H1 (cell line): ENCODE results near the gene TEX48. TPM values are rescaled to one million over a fixed set of nuclear protein-coding genes. Genes with fewer than 3 reads are reported as not detected.
A peak's percentile ranks its signal among the peaks of the same experiment; 100 is the strongest.

ENCODE experiments used
- CTCF ChIA-PET: fragments of 300-600 bp; sonication (Branson Sonifier 250); formaldehyde crosslinking; loops from one replicate; lab custom pipeline; 2021; ENCODE audit not compliant: partially characterized antibody; lab: Charles Lee
- POLR2A ChIA-PET: fragments of 300-600 bp; sonication (Branson Sonifier 250); formaldehyde crosslinking; loops from one replicate; lab custom pipeline; 2021; ENCODE audit warnings: inconsistent platforms; ENCODE audit not compliant: partially characterized antibody; lab: Charles Lee
- DNase-seq, 2 experiments: peaks; one replicate each; pipeline versions ENCODE4 v3.0.0 to v3.0.0-alpha.2; 2010 to 2022; ENCODE audit warnings: low spot score in 2 of 2, low read depth in 1 of 2, mixed read lengths in 1 of 2
- FAIRE-seq: peaks from 2 replicates; lab custom pipeline; 2011; peaks lifted over from hg19 to GRCh38; lab: Jason Lieb, UNC
- H2AFZ ChIP-seq: 2 replicates; pipeline ENCODE4 v1.8.1; 2012; ENCODE audit warnings: low read length, inconsistent platforms
- H2AK5ac ChIP-seq: 2 replicates; pipeline ENCODE4 v1.6.1; 2013; ENCODE audit warnings: low read depth, low read length
- H2BK120ac ChIP-seq: replicated peaks from 2 replicates; pipeline ENCODE3; 2013; ENCODE audit warnings: low read depth, low read length, inconsistent platforms
- H2BK12ac ChIP-seq: 2 replicates; pipeline ENCODE4 v1.6.1; 2013; ENCODE audit warnings: low read depth, low read length
- H2BK15ac ChIP-seq: 2 replicates; pipeline ENCODE4 v1.6.1; 2013; ENCODE audit warnings: low read length
- H2BK20ac ChIP-seq: 2 replicates; pipeline ENCODE4 v1.6.1; 2013; ENCODE audit warnings: low read length
- H2BK5ac ChIP-seq: 2 replicates; pipeline ENCODE4 v1.6.1; 2013; ENCODE audit warnings: low read depth, low read length
- H3K14ac ChIP-seq: 2 replicates; pipeline ENCODE4 v1.6.1; 2013; ENCODE audit warnings: inconsistent platforms; ENCODE audit not compliant: insufficient read length
- H3K18ac ChIP-seq: 2 replicates; pipeline ENCODE4 v1.6.1; 2013; ENCODE audit warnings: low read length; ENCODE audit errors: extremely low read depth
- H3K23ac ChIP-seq: 2 replicates; pipeline ENCODE4 v1.6.1; 2013; ENCODE audit warnings: inconsistent platforms; ENCODE audit not compliant: insufficient read length
- H3K23me2 ChIP-seq: 2 replicates; pipeline ENCODE4 v1.6.1; 2013; ENCODE audit warnings: low read depth, low read length
- H3K27ac ChIP-seq: 2 replicates; pipeline ENCODE4 v1.6.1; 2011; ENCODE audit warnings: low read depth, low read length, inconsistent platforms
- H3K27me3 ChIP-seq, 4 experiments: replicated peaks in 1 of 4; 1 replicate in 1 of 4; 2 replicates in 3 of 4; pipeline versions ENCODE4 v1.6.1 to v1.8.1; 2011 to 2013; ENCODE audit warnings: low read length in 3 of 4, mild to moderate bottlenecking in 3 of 4, inconsistent platforms in 2 of 4, mixed read lengths in 2 of 4, moderate library complexity in 1 of 4; ENCODE audit not compliant: control insufficient read depth in 3 of 4, insufficient read depth in 3 of 4; ENCODE audit errors: extremely low read depth in 1 of 4
- H3K36me3 ChIP-seq, 4 experiments: 2 replicates each; pipeline versions ENCODE4 v1.6.1 to v1.8.1; 2011 to 2013; ENCODE audit warnings: mild to moderate bottlenecking in 4 of 4, low read length in 3 of 4, moderate library complexity in 2 of 4, control low read depth in 1 of 4, inconsistent platforms in 1 of 4; ENCODE audit not compliant: insufficient read depth in 4 of 4, control insufficient read depth in 2 of 4
- H3K4ac ChIP-seq: replicated peaks from 2 replicates; pipeline ENCODE3; 2013; ENCODE audit warnings: low read length, low read depth, mixed read lengths, inconsistent platforms; ENCODE audit not compliant: insufficient read length
- H3K4me1 ChIP-seq, 4 experiments: replicated peaks in 1 of 4; 1 replicate in 1 of 4; 2 replicates in 3 of 4; pipeline versions ENCODE4 v1.6.1 to v1.8.1; 2011 to 2013; ENCODE audit warnings: low read length in 3 of 4, inconsistent platforms in 2 of 4, mixed read lengths in 1 of 4; ENCODE audit not compliant: insufficient read depth in 4 of 4, control insufficient read depth in 3 of 4
- H3K4me2 ChIP-seq, 2 experiments: 2 replicates each; pipeline versions ENCODE4 v1.6.1 to v1.8.1; 2011 to 2013; ENCODE audit warnings: low read depth in 2 of 2, low read length in 2 of 2, control low read depth in 1 of 2, inconsistent platforms in 1 of 2, mild to moderate bottlenecking in 1 of 2; ENCODE audit not compliant: insufficient read depth in 1 of 2
- H3K4me3 ChIP-seq, 4 experiments: fragments of 200-600, 300-600 bp in 1 of 4; sonication (generic), shearing (Covaris generic), sonication (Bioruptor Twin) in 1 of 4; 2 replicates each; pipeline versions ENCODE4 v1.5.1 to v1.8.1; 2011 to 2016; ENCODE audit warnings: low read length in 4 of 4, low read depth in 3 of 4, control low read depth in 2 of 4, inconsistent platforms in 2 of 4, mild to moderate bottlenecking in 2 of 4, mixed read lengths in 1 of 4, moderate library complexity in 1 of 4; ENCODE audit not compliant: insufficient read depth in 2 of 4; ENCODE audit errors: extremely low read depth in 1 of 4
- H3K56ac ChIP-seq: replicated peaks from 2 replicates; pipeline ENCODE3; 2013; ENCODE audit warnings: low read depth, mild to moderate bottlenecking, mixed read lengths, low read length, inconsistent platforms; ENCODE audit not compliant: insufficient read length
- H3K79me1 ChIP-seq: 2 replicates; pipeline ENCODE4 v1.6.1; 2013; ENCODE audit warnings: low read depth, low read length, control low read depth
- H3K79me2 ChIP-seq, 2 experiments: 2 replicates each; pipeline versions ENCODE4 v1.6.1 to v1.8.1; 2012 to 2013; ENCODE audit warnings: low read length in 2 of 2, mild to moderate bottlenecking in 2 of 2, inconsistent platforms in 1 of 2; ENCODE audit not compliant: insufficient read depth in 2 of 2, control insufficient read depth in 1 of 2
- H3K9ac ChIP-seq, 4 experiments: replicated peaks in 1 of 4; 1 replicate in 1 of 4; 2 replicates in 3 of 4; pipeline versions ENCODE4 v1.6.1 to v1.8.1; 2011 to 2013; ENCODE audit warnings: low read depth in 3 of 4, low read length in 3 of 4, control low read depth in 2 of 4, mild to moderate bottlenecking in 2 of 4, moderate library complexity in 2 of 4, inconsistent platforms in 1 of 4; ENCODE audit errors: extremely low read depth in 1 of 4
- H3K9me3 ChIP-seq, 2 experiments: 2 replicates each; pipeline versions ENCODE4 v1.6.1 to v1.8.1; 2012 to 2013; ENCODE audit warnings: mild to moderate bottlenecking in 2 of 2, moderate library complexity in 2 of 2, control low read depth in 1 of 2, inconsistent platforms in 1 of 2, low read depth in 1 of 2, low read length in 1 of 2, mixed read lengths in 1 of 2; ENCODE audit not compliant: insufficient read depth in 2 of 2
- H4K20me1 ChIP-seq, 2 experiments: replicated peaks in 1 of 2; 2 replicates each; pipeline versions ENCODE3 to v1.8.1; 2011 to 2013; ENCODE audit warnings: inconsistent platforms in 2 of 2, low read length in 2 of 2, mild to moderate bottlenecking in 1 of 2; ENCODE audit not compliant: insufficient read depth in 2 of 2, control insufficient read depth in 1 of 2
- H4K5ac ChIP-seq: 2 replicates; pipeline ENCODE4 v1.6.1; 2013; ENCODE audit warnings: low read length, low read depth, mixed read lengths, inconsistent platforms; ENCODE audit not compliant: insufficient read length
- H4K8ac ChIP-seq: 2 replicates; pipeline ENCODE4 v1.8.0; 2013; ENCODE audit warnings: mild to moderate bottlenecking, moderate library complexity, low read length, inconsistent platforms; ENCODE audit not compliant: insufficient read depth; ENCODE audit errors: extremely low read depth
- H4K91ac ChIP-seq: replicated peaks from 2 replicates; pipeline ENCODE3; 2013; ENCODE audit warnings: low read length, mixed read lengths, inconsistent platforms; ENCODE audit not compliant: insufficient read length
- BRCA1 ChIP-seq: IDR thresholded peaks from 2 replicates; pipeline ENCODE4 v1.6.1; 2012; ENCODE audit warnings: low read depth, low read length, improper control_type of control experiment
- CHD2 ChIP-seq: IDR thresholded peaks from 2 replicates; pipeline ENCODE4 v1.6.1; 2012; ENCODE audit warnings: low read length, improper control_type of control experiment
- CREB1 ChIP-seq: IDR thresholded peaks from 2 replicates; pipeline ENCODE4 v1.6.1; 2012; ENCODE audit warnings: inconsistent platforms
- KDM5A ChIP-seq: fragments of 200-600 bp; IDR thresholded peaks from 2 replicates; pipeline ENCODE4 v1.7.1; 2012; ENCODE audit warnings: mild to moderate bottlenecking, low read length, inconsistent platforms, mixed read lengths
- POLR2A ChIP-seq, 2 experiments: IDR thresholded peaks; 1 replicate in 1 of 2; 2 replicates in 1 of 2; pipeline ENCODE4 v1.6.1; 2011; ENCODE audit warnings: low read depth in 2 of 2, low read length in 2 of 2, mild to moderate bottlenecking in 2 of 2; ENCODE audit errors: control extremely low read depth in 1 of 2
- WGBS, 2 experiments: shearing (Covaris generic) in 1 of 2; methylation state at CpG; one replicate each; pipeline versions ENCODE4 v1.1.6 to v1.1.7; 2013 to 2015; ENCODE audit warnings: low lambda C conversion rate in 2 of 2, mixed read lengths in 2 of 2, inconsistent platforms in 1 of 2, low coverage in 1 of 2, missing lambda C conversion rate in 1 of 2; ENCODE audit not compliant: insufficient replicate concordance in 2 of 2, insufficient coverage in 1 of 2, insufficient read length in 1 of 2; ENCODE audit errors: extremely low coverage in 1 of 2, missing lambda C conversion rate in 1 of 2; 5-methylcytosine and 5-hydroxymethylcytosine counted together
- polyA plus RNA-seq, 7 experiments: library from polyadenylated mRNA; depleted of rRNA in 3 of 7; stranded (reverse) in 5 of 7; unstranded in 2 of 7; fragments of >200 nt in 5 of 7; fragments of 200-250 nt in 2 of 7; gene quantifications; 1 replicate in 5 of 7; 2 replicates in 1 of 7; 4 replicates in 1 of 7; pipeline versions ENCODE4 v1.2.1 to v1.2.3, GENCODE V29; 2011 to 2013; ENCODE audit warnings: missing spikeins in 2 of 7, mixed read lengths in 2 of 7
- total RNA-seq: library from RNA; stranded (reverse); fragmentation: NEBNext Ultra II Directional; extraction: Animal tissue kit (Norgen Biotek cat#: 25700); gene quantifications from 2 replicates; pipeline ENCODE4 v1.2.1, GENCODE V29; 2021

TEX48 gene
- total and polyA plus RNA-seq, 2 of the 8 experiments (the other 6 are each of a cell fraction or from before 2014, with no cell fraction given) = not detected

GRCh38 chr9:114652776-114653555 lies 29.0 kb downstream of the TEX48 start:
- no peaks in the 10 kb centered on the region for H3K9me3 ChIP-seq
- H3K14ac ChIP-seq = no peak overlapping the region
- H3K56ac ChIP-seq = no peak overlapping the region
- no peaks in the 10 kb centered on the region for H4K20me1 ChIP-seq
- no peak overlapping the region for H3K23ac ChIP-seq
- no peak overlapping the region for H4K8ac ChIP-seq
- DNase-seq (no peak), FAIRE-seq (no peak)
- H2BK5ac ChIP-seq = peak overlapping the region; percentile 40; the same call in 1 of the 2 replicates
- H3K27ac ChIP-seq = no peak overlapping the region
- H2AFZ ChIP-seq = peak overlapping the region; percentile 89; the same call in 1 of the 2 replicates
- H3K4ac ChIP-seq = no peak overlapping the region
- no peaks in the 10 kb centered on the region for H3K79me1 ChIP-seq
- no peak overlapping the region for H3K4me2 ChIP-seq
- no peak overlapping the region for H3K9ac ChIP-seq
- H3K4me3 ChIP-seq = no peak overlapping the region
- no peak overlapping the region for H4K5ac ChIP-seq
- no peak overlapping the region for H2AK5ac ChIP-seq
- no peaks in the 10 kb centered on the region; the same call in 1 of the 2 replicates for H3K23me2 ChIP-seq
- CTCF ChIA-PET = interaction anchor here (0.6 to 9.3 kb wide), 80 partner anchors 9 to 739 kb away, joined by 3 to 165 read pairs (median 5); partner anchors contain the start of genes AKNA, ATP6V1G1, TEX48 and WHRN
- H3K4me1 ChIP-seq = peaks cover 0 to 3% (median 2%) of the 10 kb centered on the region in 4 experiments; a peak in 2 of 7 replicates
- no peaks in the 10 kb centered on the region for H3K79me2 ChIP-seq
- POLR2A ChIA-PET = interaction anchor here (0.6 to 2.6 kb wide), 12 partner anchors 9 to 253 kb away, joined by 3 to 9 read pairs (median 3); partner anchors contain the start of gene ATP6V1G1
- H3K18ac ChIP-seq = no peak overlapping the region
- WGBS, 2 experiments = 100% methylated on average over 2 of the region's 2 CpGs; no CpG with 5 or more reads in 1 of the 2 experiments
- no peaks in the 10 kb centered on the region; a peak in 1 of 7 replicates for H3K27me3 ChIP-seq
- H2BK120ac ChIP-seq = no peak overlapping the region
- H4K91ac ChIP-seq = no peak overlapping the region
- H2BK12ac ChIP-seq = no peak overlapping the region
- no peak overlapping the region for H2BK15ac ChIP-seq
- no peaks in the 10 kb centered on the region for H3K36me3 ChIP-seq
- no peak overlapping the region for H2BK20ac ChIP-seq
- TF ChIP-seq BRCA1 (no peak), POLR2A (IDR thresholded peaks at IDR 0.05; ENCODE audit: control extremely low read depth in 1 of 2, low read depth in 2 of 2, low read length in 2 of 2) (no peak), CREB1 (no peak), KDM5A (no peak), CHD2 (no peak)
